WTC11 (cell line): ENCODE data around the gene KLHL33. TPM values are rescaled to one million over a fixed set of nuclear protein-coding genes. Genes with fewer than 3 reads are reported as not detected.

Experiments used
- ATAC-seq: fragments of 200-7000 bp; cut with Tn5 transposase; 2 replicates; pipeline ENCODE4 v1.10.0; 2021; ENCODE audit warnings: mild to moderate bottlenecking, moderate library complexity
- CTCF ChIA-PET: fragments of 300-600 bp; sonication (Branson Sonifier 250); formaldehyde crosslinking; loops from one replicate; lab custom pipeline; 2021; ENCODE audit warnings: antibody characterized with exemption; lab: Charles Lee
- POLR2A ChIA-PET: fragments of 350-600 bp; sonication (Branson Sonifier 250); formaldehyde crosslinking; loops from one replicate; lab custom pipeline; 2021; ENCODE audit warnings: antibody characterized with exemption; lab: Charles Lee
- DNase-seq: peaks from one replicate; pipeline ENCODE4 v3.0.0; 2021; ENCODE audit warnings: low spot score
- H3K27ac Mint-ChIP-seq: 2 replicates; pipeline ENCODE4 v1.8.0; 2021; ENCODE audit warnings: mixed read lengths
- H3K27me3 Mint-ChIP-seq: 2 replicates; pipeline ENCODE4 v1.8.0; 2021; ENCODE audit warnings: low read depth, mild to moderate bottlenecking, moderate library complexity, mixed read lengths
- H3K36me3 Mint-ChIP-seq: 2 replicates; pipeline ENCODE4 v1.8.0; 2021; ENCODE audit warnings: mixed read lengths
- H3K4me1 Mint-ChIP-seq: 2 replicates; pipeline ENCODE4 v1.8.0; 2022; ENCODE audit warnings: mixed read lengths
- H3K4me3 Mint-ChIP-seq: 2 replicates; pipeline ENCODE4 v1.8.0; 2021; ENCODE audit warnings: mild to moderate bottlenecking, moderate library complexity, mixed read lengths
- H3K9me3 Mint-ChIP-seq: 2 replicates; pipeline ENCODE4 v1.8.0; 2021; ENCODE audit warnings: mixed read lengths
- AFF4 ChIP-seq: sonication (generic); formaldehyde crosslinking; IDR thresholded peaks from 2 replicates; pipeline ENCODE4 v1.8.1; 2023; ENCODE audit warnings: mild to moderate bottlenecking, missing genetic modification reagents, borderline replicate concordance
- ARID4B ChIP-seq: sonication (generic); formaldehyde crosslinking; IDR thresholded peaks from 2 replicates; pipeline ENCODE4 v1.8.0; 2023; ENCODE audit warnings: missing genetic modification reagents, mild to moderate bottlenecking, borderline replicate concordance
- ATF1 ChIP-seq: sonication (generic); formaldehyde crosslinking; IDR thresholded peaks from 2 replicates; pipeline ENCODE4 v1.8.1; 2023; ENCODE audit warnings: mild to moderate bottlenecking, moderate library complexity, missing genetic modification reagents
- CREM ChIP-seq: sonication (generic); formaldehyde crosslinking; IDR thresholded peaks from 2 replicates; pipeline ENCODE4 v1.8.1; 2022; ENCODE audit warnings: mild to moderate bottlenecking, missing genetic modification reagents, moderate library complexity
- E2F4 ChIP-seq: sonication (generic); formaldehyde crosslinking; IDR thresholded peaks from 2 replicates; pipeline ENCODE4 v1.8.1; 2022; ENCODE audit warnings: low read depth, mild to moderate bottlenecking, moderate library complexity, missing genetic modification reagents, borderline replicate concordance
- EMX1 ChIP-seq: fragments of 250-450 bp; sonication (Bioruptor Pico); IDR thresholded peaks from 2 replicates; pipeline ENCODE4 v1.8.0; 2021; ENCODE audit warnings: mild to moderate bottlenecking
- GRHL2 ChIP-seq: fragments of 250-450 bp; sonication (Bioruptor Pico); IDR thresholded peaks from 2 replicates; pipeline ENCODE4 v1.8.0; 2022; ENCODE audit warnings: mild to moderate bottlenecking, moderate library complexity; ENCODE audit not compliant: insufficient replicate concordance, severe bottlenecking
- GTF2I ChIP-seq: fragments of 250-450 bp; sonication (Bioruptor Pico); conservative IDR thresholded peaks from 2 replicates; pipeline ENCODE4 v1.4.0; 2021; ENCODE audit warnings: mild to moderate bottlenecking
- IRF2 ChIP-seq: sonication (generic); formaldehyde crosslinking; IDR thresholded peaks from 2 replicates; pipeline ENCODE4 v1.8.0; 2022; ENCODE audit warnings: low read depth, missing genetic modification reagents, borderline replicate concordance
- MLX ChIP-seq: sonication (generic); formaldehyde crosslinking; IDR thresholded peaks from 2 replicates; pipeline ENCODE4 v1.8.1; 2023; ENCODE audit warnings: mild to moderate bottlenecking, missing genetic modification reagents, moderate library complexity
- OVOL2 ChIP-seq: fragments of 250-450 bp; sonication (Bioruptor Pico); IDR thresholded peaks from 2 replicates; pipeline ENCODE4 v1.9.0; 2021; ENCODE audit warnings: mild to moderate bottlenecking, borderline replicate concordance
- SP1 ChIP-seq: sonication (generic); formaldehyde crosslinking; conservative IDR thresholded peaks from 2 replicates; pipeline ENCODE4 v1.8.1; 2022; ENCODE audit warnings: missing genetic modification reagents
- ZNF281 ChIP-seq: sonication (generic); formaldehyde crosslinking; IDR thresholded peaks from 2 replicates; pipeline ENCODE4 v1.8.0; 2023; ENCODE audit warnings: mild to moderate bottlenecking, missing genetic modification reagents
- ZSCAN18 ChIP-seq: fragments of 250-450 bp; sonication (Bioruptor Pico); IDR thresholded peaks from 2 replicates; pipeline ENCODE4 v2.1.2; 2022; ENCODE audit warnings: mild to moderate bottlenecking, moderate library complexity
- total RNA-seq: library from RNA; stranded (reverse); gene quantifications from 3 replicates; pipeline ENCODE4 v1.2.3, GENCODE V29; 2021

The KLHL33 gene
- total RNA-seq, 1 experiment from 2014 or later: 0.17 TPM

- TF ChIP-seq ZNF281 (CRISPR knock-in tag) (no peak), OVOL2 (CRISPR knock-in tag) (no peak), IRF2 (CRISPR knock-in tag) (no peak), GTF2I (CRISPR knock-in tag) (no peak)
- TF ChIP-seq, all 79 proteins: peak for 0
Observed at GRCh38 chr14:20428010-20428365, 8.0 kb downstream of the KLHL33 start (continued).

- ATAC-seq (peak; percentile 69), DNase-seq (no peak)
- TF ChIP-seq AFF4 (CRISPR knock-in tag): no peak
- TF ChIP-seq SP1: no peak
- TF ChIP-seq ZSCAN18 (CRISPR knock-in tag): no peak
- no peak for TF ChIP-seq EMX1 (CRISPR knock-in tag)
- TF ChIP-seq MLX (CRISPR knock-in tag): no peak
- TF ChIP-seq ATF1 (CRISPR knock-in tag): no peak
- TF ChIP-seq E2F4: no peak
- TF ChIP-seq ARID4B (CRISPR knock-in tag): no peak
- no peak for TF ChIP-seq GRHL2 (CRISPR knock-in tag)
- no peak for TF ChIP-seq CREM (CRISPR knock-in tag)
- CTCF ChIA-PET: interaction anchor here (2.4 kb wide), 1 partner anchor 12 kb away, joined by 8 read pairs; no protein-coding TSS in a partner anchor
- no peaks in the 10 kb centered on the region for H3K9me3 Mint-ChIP-seq
- H3K36me3 Mint-ChIP-seq: no peaks in the 10 kb centered on the region
- peak overlapping the region; percentile 28; the same call in 1 of the 2 replicates for H3K27ac Mint-ChIP-seq
- no peaks in the 10 kb centered on the region for H3K27me3 Mint-ChIP-seq
- POLR2A ChIA-PET: no interaction called here
- no peak overlapping the region for H3K4me3 Mint-ChIP-seq
- H3K4me1 Mint-ChIP-seq: peaks cover 19% of the 10 kb centered on the region
Observed at GRCh38 chr14:20427231-20428009, 8.5 kb downstream of the KLHL33 start.
